Tibial nerve (tissue), 4 donors: ENCODE measurements around the gene LYSMD2. TPM values are rescaled to one million over a fixed set of nuclear protein-coding genes. Genes with fewer than 3 reads are reported as not detected.
A peak's percentile ranks its signal among the peaks of the same experiment; 100 is the strongest.

Experiments
- DNase-seq, 2 donors: peaks; one replicate each; pipeline ENCODE4 v3.0.0-alpha.2; 2019; ENCODE audit warnings: low spot score in 2 of 2
- H3K27ac ChIP-seq, 4 donors: fragments of 200-600 bp; sonication (generic) in 3 of 4; one replicate each; pipeline ENCODE4 v1.5.1; 2017 to 2019; ENCODE audit warnings: mild to moderate bottlenecking in 1 of 4
- H3K27me3 ChIP-seq, 2 donors: fragments of 200-600 bp; sonication (generic) in 1 of 2; one replicate each; pipeline versions ENCODE4 v1.5.1 to v1.6.0; 2017 to 2019
- H3K36me3 ChIP-seq, 3 donors: fragments of 200-600 bp; sonication (generic); one replicate each; pipeline ENCODE4 v1.5.1; 2018 to 2019
- H3K4me1 ChIP-seq, 4 donors: fragments of 200-600 bp; sonication (generic) in 3 of 4; one replicate each; pipeline ENCODE4 v1.5.1; 2017 to 2019
- H3K4me3 ChIP-seq, 4 donors: fragments of 200-600 bp; sonication (generic) in 3 of 4; one replicate each; pipeline ENCODE4 v1.5.1; 2017 to 2019; ENCODE audit warnings: mild to moderate bottlenecking in 1 of 4, moderate library complexity in 1 of 4
- H3K9me3 ChIP-seq, 4 donors: fragments of 200-600 bp; sonication (generic) in 3 of 4; one replicate each; pipeline ENCODE4 v1.5.1; 2017 to 2019
- EP300 ChIP-seq, 2 donors: sonication (generic); formaldehyde crosslinking; IDR thresholded peaks; one replicate each; pipeline ENCODE4 v1.6.1; 2017; ENCODE audit warnings: antibody characterized with exemption in 2 of 2, mild to moderate bottlenecking in 1 of 2
- POLR2A ChIP-seq, 2 donors: fragments of 450-650 bp; IDR thresholded peaks; one replicate each; pipeline ENCODE4 v1.6.1; 2017; ENCODE audit warnings: antibody characterized with exemption in 2 of 2, mild to moderate bottlenecking in 2 of 2, moderate library complexity in 2 of 2
- WGBS, 2 donors: methylation state at CpG; one replicate each; pipeline ENCODE4 v1.1.5; 2018; 5-methylcytosine and 5-hydroxymethylcytosine counted together
- total RNA-seq, 4 donors: library from RNA; depleted of rRNA; stranded (reverse); fragments of >200 nt; gene quantifications; one replicate each; pipeline ENCODE4 v1.1.0, GENCODE V29; 2016
- TF ChIP-seq, protein P1 (sequence below), 5 experiments: fragments of 200-600 bp in 3 of 5; fragments of 450-650 bp in 2 of 5; sonication (generic) in 3 of 5; IDR thresholded peaks; one replicate each; pipeline ENCODE4 v1.5.1; 2016 to 2019; ENCODE audit warnings: antibody characterized with exemption in 5 of 5, mild to moderate bottlenecking in 3 of 5, moderate library complexity in 2 of 5

Gene LYSMD2
- total RNA-seq, 4 donors from 2014 or later = 16.8 to 24.9 (median 19.9) TPM

DNA sequence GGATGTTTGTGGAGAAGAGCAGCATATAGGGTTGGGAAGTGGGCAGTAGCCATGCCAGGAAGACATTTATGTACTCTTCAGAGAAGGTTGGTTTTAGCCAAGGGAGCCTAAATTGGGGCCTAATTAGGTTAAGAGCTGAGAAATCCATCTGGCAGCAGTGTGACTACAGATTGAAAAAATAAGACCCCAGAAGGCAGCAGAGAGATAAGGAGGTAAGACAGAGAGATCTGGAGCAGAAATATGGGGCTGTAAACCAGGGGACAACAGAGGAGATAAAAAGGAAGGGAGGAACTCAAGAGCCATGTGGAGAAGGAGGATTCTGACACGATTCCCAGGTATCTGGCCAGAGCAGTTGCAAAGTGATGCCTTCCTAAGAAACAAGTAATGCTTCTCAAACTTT lies 23.3 kb downstream of the LYSMD2 start:
- H3K4me3 ChIP-seq = no peak overlapping the region
- H3K36me3 ChIP-seq = peaks cover 0 to 3% (median 0%) of the 10 kb centered on the region in 3 donors
- H3K27me3 ChIP-seq = no peaks in the 10 kb centered on the region
- 75 to 81% methylated on average over 1 of the region's 1 CpG for WGBS, 2 donors
- no peak for DNase-seq
- no peaks in the 10 kb centered on the region for H3K9me3 ChIP-seq
- no peak overlapping the region for H3K27ac ChIP-seq
- TF ChIP-seq, protein P1, sequence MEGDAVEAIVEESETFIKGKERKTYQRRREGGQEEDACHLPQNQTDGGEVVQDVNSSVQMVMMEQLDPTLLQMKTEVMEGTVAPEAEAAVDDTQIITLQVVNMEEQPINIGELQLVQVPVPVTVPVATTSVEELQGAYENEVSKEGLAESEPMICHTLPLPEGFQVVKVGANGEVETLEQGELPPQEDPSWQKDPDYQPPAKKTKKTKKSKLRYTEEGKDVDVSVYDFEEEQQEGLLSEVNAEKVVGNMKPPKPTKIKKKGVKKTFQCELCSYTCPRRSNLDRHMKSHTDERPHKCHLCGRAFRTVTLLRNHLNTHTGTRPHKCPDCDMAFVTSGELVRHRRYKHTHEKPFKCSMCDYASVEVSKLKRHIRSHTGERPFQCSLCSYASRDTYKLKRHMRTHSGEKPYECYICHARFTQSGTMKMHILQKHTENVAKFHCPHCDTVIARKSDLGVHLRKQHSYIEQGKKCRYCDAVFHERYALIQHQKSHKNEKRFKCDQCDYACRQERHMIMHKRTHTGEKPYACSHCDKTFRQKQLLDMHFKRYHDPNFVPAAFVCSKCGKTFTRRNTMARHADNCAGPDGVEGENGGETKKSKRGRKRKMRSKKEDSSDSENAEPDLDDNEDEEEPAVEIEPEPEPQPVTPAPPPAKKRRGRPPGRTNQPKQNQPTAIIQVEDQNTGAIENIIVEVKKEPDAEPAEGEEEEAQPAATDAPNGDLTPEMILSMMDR (IDR thresholded peaks at IDR 0.05) = no peak
- TF ChIP-seq EP300 (IDR thresholded peaks at IDR 0.05) = no peak
- TF ChIP-seq POLR2A (IDR thresholded peaks at IDR 0.05) = no peak
- H3K4me1 ChIP-seq = no peaks in the 10 kb centered on the region

DNA sequence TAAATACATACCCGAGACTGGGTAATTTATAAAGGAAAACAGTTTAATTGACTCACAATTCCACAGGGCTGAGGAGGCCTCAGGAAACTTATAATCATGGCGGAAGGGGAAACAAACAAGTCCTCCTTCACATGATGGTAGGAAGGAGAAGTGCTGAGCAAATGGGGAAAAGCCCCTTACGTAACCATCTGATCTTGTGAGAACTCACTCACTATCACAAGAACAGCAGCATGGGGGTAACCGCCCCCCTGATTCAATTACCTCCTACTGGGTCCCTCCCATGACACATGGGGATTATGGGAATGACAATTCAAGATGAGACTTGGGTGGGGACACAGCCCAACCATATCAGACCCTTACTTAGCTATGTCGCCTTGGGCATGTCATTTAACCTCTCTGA lies 28.4 kb downstream of the LYSMD2 start:
- peaks cover 0 to 11% (median 2%) of the 10 kb centered on the region in 4 donors for H3K4me1 ChIP-seq
- peak overlapping the region in 2 of 4 donors; percentile 23 to 65 for H3K27ac ChIP-seq
- H3K36me3 ChIP-seq = no peaks in the 10 kb centered on the region
- DNase-seq = no peak
- H3K27me3 ChIP-seq = no peaks in the 10 kb centered on the region
- peak overlapping the region in 1 of 4 donors; percentile 9 for H3K4me3 ChIP-seq
- no peak for TF ChIP-seq EP300 (IDR thresholded peaks at IDR 0.05)
- 88 to 91% methylated on average over 5 of the region's 5 CpGs for WGBS, 2 donors
- no peaks in the 10 kb centered on the region for H3K9me3 ChIP-seq

DNA sequence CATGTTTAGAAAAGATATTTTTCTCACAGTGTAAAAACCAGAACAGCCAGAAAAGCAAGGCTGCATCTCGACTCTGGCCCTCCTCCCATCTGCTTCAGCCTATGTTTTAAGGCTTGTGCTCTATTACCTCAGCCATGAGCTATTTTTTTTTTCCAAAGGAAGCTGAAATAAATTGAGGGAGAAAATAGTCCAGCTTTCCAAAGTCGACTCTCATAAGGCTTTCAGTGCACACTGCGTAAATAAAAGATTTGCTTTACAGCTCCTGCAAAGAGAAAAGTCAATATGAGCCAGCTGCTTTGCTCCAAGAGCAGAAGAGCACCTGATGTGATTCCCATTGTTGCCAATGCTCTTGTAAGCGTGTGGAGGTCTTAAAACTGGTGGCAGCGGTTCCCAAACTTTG lies 29.4 kb downstream of the LYSMD2 start:
- WGBS, 2 donors = 41 to 48% methylated on average over 5 of the region's 5 CpGs
- no peak for DNase-seq
- no peaks in the 10 kb centered on the region for H3K36me3 ChIP-seq
- no peaks in the 10 kb centered on the region for H3K27me3 ChIP-seq
- peaks cover 0 to 11% (median 2%) of the 10 kb centered on the region in 4 donors for H3K4me1 ChIP-seq
- H3K4me3 ChIP-seq = no peak overlapping the region
- no peaks in the 10 kb centered on the region for H3K9me3 ChIP-seq
- peak overlapping the region in 1 of 4 donors; percentile 65 for H3K27ac ChIP-seq
- TF ChIP-seq POLR2A (IDR thresholded peaks at IDR 0.05) (no peak), EP300 (IDR thresholded peaks at IDR 0.05) (no peak)
- TF ChIP-seq, protein P1 (IDR thresholded peaks at IDR 0.05) = no peak

DNA sequence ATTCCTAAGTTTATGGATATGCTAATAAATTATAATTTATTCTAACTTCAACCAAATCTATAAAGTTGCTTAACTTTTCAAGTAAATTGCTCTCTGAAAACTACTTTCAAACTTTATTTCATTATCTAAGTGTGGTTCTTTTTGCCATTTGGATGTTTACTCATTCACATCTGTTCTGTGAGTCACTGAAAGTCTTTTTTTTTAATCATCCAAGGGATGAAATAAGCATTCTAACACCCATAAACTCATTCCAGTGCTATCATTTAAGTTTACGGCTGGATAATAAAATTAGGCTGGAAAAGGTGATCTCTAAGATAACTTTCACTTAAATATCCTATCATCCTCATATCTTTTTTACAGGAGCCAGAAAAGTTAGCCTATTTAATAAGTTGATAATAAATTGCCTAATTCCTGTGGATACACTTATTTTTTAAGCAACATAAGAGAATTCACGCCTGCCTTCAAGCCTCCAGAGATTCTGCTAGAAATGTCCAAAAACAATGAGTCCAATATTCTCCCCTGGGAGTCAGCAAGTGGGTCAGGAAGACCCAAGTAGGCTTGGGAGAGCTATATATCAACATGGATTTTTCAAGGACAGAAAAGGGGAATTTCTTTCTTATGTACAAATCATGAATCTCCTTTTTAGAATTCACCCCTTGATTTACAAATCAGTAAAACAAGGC lies 30.4 kb downstream of the LYSMD2 start:
- no peaks in the 10 kb centered on the region for H3K36me3 ChIP-seq
- no peaks in the 10 kb centered on the region for H3K9me3 ChIP-seq
- 75 to 80% methylated on average over 2 of the region's 2 CpGs for WGBS, 2 donors
- TF ChIP-seq POLR2A (IDR thresholded peaks at IDR 0.05) = no peak
- no peak for TF ChIP-seq EP300 (IDR thresholded peaks at IDR 0.05)
- TF ChIP-seq, protein P1 (IDR thresholded peaks at IDR 0.05) = no peak
- DNase-seq = no peak
- H3K4me3 ChIP-seq = no peak overlapping the region
- peaks cover 0 to 11% (median 2%) of the 10 kb centered on the region in 4 donors for H3K4me1 ChIP-seq
- H3K27ac ChIP-seq = peak overlapping the region in 1 of 4 donors; percentile 65
- no peaks in the 10 kb centered on the region for H3K27me3 ChIP-seq

DNA sequence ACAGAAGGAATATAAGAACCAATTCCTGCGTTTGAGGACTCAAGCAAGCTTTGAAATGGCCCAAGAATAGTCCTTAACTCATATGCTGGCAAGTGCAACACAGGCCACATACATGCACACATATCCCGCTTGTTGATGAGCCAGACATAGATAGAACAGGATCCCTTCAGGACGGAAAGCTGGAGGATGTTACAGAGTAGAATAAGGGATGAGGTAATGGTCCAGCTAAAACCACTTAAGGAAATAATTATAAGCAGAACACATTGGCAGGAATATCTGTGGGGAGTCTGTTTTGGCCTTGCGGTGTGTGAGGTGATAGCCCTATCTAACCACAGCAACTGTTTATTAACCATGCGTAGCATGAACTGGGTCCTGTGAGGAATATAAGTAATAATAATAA lies 31.2 kb downstream of the LYSMD2 start:
- no peaks in the 10 kb centered on the region for H3K9me3 ChIP-seq
- no peak for DNase-seq
- no peaks in the 10 kb centered on the region for H3K27me3 ChIP-seq
- no peak overlapping the region for H3K27ac ChIP-seq
- peaks cover 0 to 11% (median 2%) of the 10 kb centered on the region in 4 donors for H3K4me1 ChIP-seq
- no peaks in the 10 kb centered on the region for H3K36me3 ChIP-seq
- TF ChIP-seq, protein P1 (IDR thresholded peaks at IDR 0.05) = no peak
- TF ChIP-seq POLR2A (IDR thresholded peaks at IDR 0.05) (no peak), EP300 (IDR thresholded peaks at IDR 0.05) (no peak)
- H3K4me3 ChIP-seq = no peak overlapping the region
- 69 to 73% methylated on average over 5 of the region's 5 CpGs for WGBS, 2 donors
